Smooth muscle cell (in vitro differentiated cells): ENCODE results near the gene ITPA. TPM values are rescaled to one million over a fixed set of nuclear protein-coding genes. Genes with fewer than 3 reads are reported as not detected.

ENCODE experiments used
- DNase-seq: peaks from one replicate; lab custom pipeline; 2025; ENCODE audit not compliant: unreplicated experiment; lab: John Stamatoyannopoulos, UW
- H2AFZ ChIP-seq: fragments of 200-600 bp; sonication (generic); 2 replicates; pipeline ENCODE4 v1.6.0; 2016; ENCODE audit warnings: antibody characterized with exemption, low read depth, mild to moderate bottlenecking
- H3F3A ChIP-seq: fragments of 200-600 bp; sonication (generic); 2 replicates; pipeline ENCODE4 v1.6.0; 2017; ENCODE audit warnings: antibody characterized with exemption, low read depth
- H3K27ac ChIP-seq: fragments of 200-600 bp; sonication (generic); 2 replicates; pipeline ENCODE4 v1.5.1; 2016; ENCODE audit warnings: low read depth, mild to moderate bottlenecking
- H3K27me3 ChIP-seq: fragments of 200-600 bp; sonication (generic); 2 replicates; pipeline ENCODE4 v1.6.1; 2016; ENCODE audit warnings: low read depth, mild to moderate bottlenecking
- H3K36me3 ChIP-seq: fragments of 200-600 bp; sonication (generic); 2 replicates; pipeline ENCODE4 v1.5.1; 2016; ENCODE audit warnings: low read depth
- H3K4me1 ChIP-seq: fragments of 200-600 bp; sonication (generic); 2 replicates; pipeline ENCODE4 v1.5.1; 2016; ENCODE audit warnings: low read depth
- H3K4me2 ChIP-seq: fragments of 200-600 bp; sonication (generic); 2 replicates; pipeline ENCODE4 v1.6.0; 2016; ENCODE audit warnings: mild to moderate bottlenecking
- H3K4me3 ChIP-seq: fragments of 200-600 bp; sonication (generic); 2 replicates; pipeline ENCODE4 v1.5.1; 2016; ENCODE audit warnings: mild to moderate bottlenecking
- H3K79me2 ChIP-seq: fragments of 200-600 bp; sonication (generic); 2 replicates; pipeline ENCODE4 v1.6.0; 2016; ENCODE audit warnings: low read depth, mild to moderate bottlenecking
- H3K9ac ChIP-seq: fragments of 200-600 bp; sonication (generic); 2 replicates; pipeline ENCODE4 v1.6.0; 2016; ENCODE audit warnings: low read depth
- H3K9me3 ChIP-seq: fragments of 200-600 bp; sonication (generic); replicated peaks from 2 replicates; pipeline ENCODE4 v1.5.1; 2016; ENCODE audit warnings: low read depth
- H4K20me1 ChIP-seq: fragments of 200-600 bp; sonication (generic); 2 replicates; pipeline ENCODE4 v1.6.0; 2016; ENCODE audit warnings: low read depth
- WGBS: methylation state at CpG from one replicate; pipeline ENCODE4 v1.1.7; 2016; ENCODE audit warnings: low lambda C conversion rate; 5-methylcytosine and 5-hydroxymethylcytosine counted together
- polyA plus RNA-seq: library from polyadenylated mRNA; unstranded; fragments of >200 nt; fragmentation: Nextera tagmentation; extraction: Ambion mirVana; gene quantifications from 2 replicates; pipeline ENCODE4 v1.2.1, GENCODE V29; 2016
- total RNA-seq: library from RNA; depleted of rRNA; stranded (reverse); fragments of >200 nt; gene quantifications from 2 replicates; pipeline ENCODE4 v1.2.3, GENCODE V29; 2014
- TF ChIP-seq, protein P1 (sequence below): fragments of 200-600 bp; sonication (generic); IDR thresholded peaks from 2 replicates; pipeline ENCODE4 v1.5.1; 2017; ENCODE audit warnings: borderline replicate concordance, mild to moderate bottlenecking, antibody characterized with exemption; ENCODE audit not compliant: insufficient read depth, poor library complexity, severe bottlenecking

The ITPA gene
- total and polyA plus RNA-seq, 2 experiments from 2014 or later, result 20.4 to 51.6 TPM

DNA sequence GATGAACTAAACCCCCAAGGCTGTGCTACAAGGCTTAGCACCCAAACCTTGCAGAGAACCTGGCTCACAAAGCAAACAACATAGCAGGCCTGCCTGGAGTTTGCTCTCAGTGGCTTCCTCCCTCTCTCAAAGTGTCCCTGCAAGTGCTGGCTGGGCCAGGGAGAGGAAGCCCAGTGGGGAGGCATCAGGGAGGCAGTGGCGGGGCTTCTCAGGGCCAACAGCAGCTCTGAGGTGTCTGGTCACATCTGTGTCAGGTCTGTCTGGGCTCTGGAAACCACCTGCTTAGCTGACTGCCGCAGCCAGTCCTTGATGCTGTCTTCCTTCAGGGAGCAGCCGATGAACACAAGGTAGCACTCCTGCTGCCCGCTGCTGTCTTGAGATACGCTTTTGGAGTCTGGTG lies 46.4 kb downstream of the ITPA start:
- H3K4me3 ChIP-seq, result no peak overlapping the region
- H3K79me2 ChIP-seq, result no peaks in the 10 kb centered on the region
- H3K9ac ChIP-seq, result no peak overlapping the region
- no peaks in the 10 kb centered on the region for H3K4me1 ChIP-seq
- H2AFZ ChIP-seq, result no peak overlapping the region
- WGBS, result 97% methylated on average over 5 of the region's 5 CpGs
- H3K4me2 ChIP-seq, result no peak overlapping the region
- TF ChIP-seq, protein P1, sequence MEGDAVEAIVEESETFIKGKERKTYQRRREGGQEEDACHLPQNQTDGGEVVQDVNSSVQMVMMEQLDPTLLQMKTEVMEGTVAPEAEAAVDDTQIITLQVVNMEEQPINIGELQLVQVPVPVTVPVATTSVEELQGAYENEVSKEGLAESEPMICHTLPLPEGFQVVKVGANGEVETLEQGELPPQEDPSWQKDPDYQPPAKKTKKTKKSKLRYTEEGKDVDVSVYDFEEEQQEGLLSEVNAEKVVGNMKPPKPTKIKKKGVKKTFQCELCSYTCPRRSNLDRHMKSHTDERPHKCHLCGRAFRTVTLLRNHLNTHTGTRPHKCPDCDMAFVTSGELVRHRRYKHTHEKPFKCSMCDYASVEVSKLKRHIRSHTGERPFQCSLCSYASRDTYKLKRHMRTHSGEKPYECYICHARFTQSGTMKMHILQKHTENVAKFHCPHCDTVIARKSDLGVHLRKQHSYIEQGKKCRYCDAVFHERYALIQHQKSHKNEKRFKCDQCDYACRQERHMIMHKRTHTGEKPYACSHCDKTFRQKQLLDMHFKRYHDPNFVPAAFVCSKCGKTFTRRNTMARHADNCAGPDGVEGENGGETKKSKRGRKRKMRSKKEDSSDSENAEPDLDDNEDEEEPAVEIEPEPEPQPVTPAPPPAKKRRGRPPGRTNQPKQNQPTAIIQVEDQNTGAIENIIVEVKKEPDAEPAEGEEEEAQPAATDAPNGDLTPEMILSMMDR, result no peak
- no peaks in the 10 kb centered on the region for H4K20me1 ChIP-seq
- H3K36me3 ChIP-seq, result no peaks in the 10 kb centered on the region
- no peak overlapping the region for H3K27ac ChIP-seq
- peaks cover under 1% of the 10 kb centered on the region for H3K27me3 ChIP-seq
- H3F3A ChIP-seq, result no peaks in the 10 kb centered on the region
- no peaks in the 10 kb centered on the region for H3K9me3 ChIP-seq
- DNase-seq, result no peak

DNA sequence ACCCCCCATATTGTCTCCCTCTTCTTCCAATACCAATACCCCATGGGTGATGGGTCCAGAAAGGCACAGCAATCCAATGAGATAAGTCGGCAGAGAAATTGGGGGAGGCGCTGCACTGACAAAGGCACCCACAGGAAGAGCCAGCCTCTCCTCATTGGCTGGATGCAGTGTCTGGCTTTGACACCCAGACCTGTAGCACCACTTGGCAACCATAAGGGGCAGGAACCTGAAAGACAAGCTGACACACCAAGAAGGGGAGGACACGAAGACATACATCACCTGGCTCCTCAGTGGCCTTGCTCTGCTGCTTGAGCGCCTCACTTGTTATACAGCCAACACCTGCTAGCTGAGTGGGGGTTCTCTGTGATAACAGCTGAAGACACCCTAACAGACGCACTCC lies 49.1 kb downstream of the ITPA start:
- Histone ChIP-seq H3K9ac (no peak overlapping the region), H3K4me1 (no peaks in the 10 kb centered on the region), H3F3A (no peaks in the 10 kb centered on the region), H3K4me3 (no peak overlapping the region), H3K36me3 (peaks cover 5% of the 10 kb centered on the region), H3K79me2 (no peaks in the 10 kb centered on the region), H3K9me3 (no peaks in the 10 kb centered on the region), H2AFZ (no peak overlapping the region), H4K20me1 (no peaks in the 10 kb centered on the region), H3K27me3 (no peaks in the 10 kb centered on the region), H3K4me2 (no peak overlapping the region), H3K27ac (no peak overlapping the region)
- no peak for DNase-seq
- TF ChIP-seq, protein P1, result no peak
- 97% methylated on average over 5 of the region's 5 CpGs for WGBS

DNA sequence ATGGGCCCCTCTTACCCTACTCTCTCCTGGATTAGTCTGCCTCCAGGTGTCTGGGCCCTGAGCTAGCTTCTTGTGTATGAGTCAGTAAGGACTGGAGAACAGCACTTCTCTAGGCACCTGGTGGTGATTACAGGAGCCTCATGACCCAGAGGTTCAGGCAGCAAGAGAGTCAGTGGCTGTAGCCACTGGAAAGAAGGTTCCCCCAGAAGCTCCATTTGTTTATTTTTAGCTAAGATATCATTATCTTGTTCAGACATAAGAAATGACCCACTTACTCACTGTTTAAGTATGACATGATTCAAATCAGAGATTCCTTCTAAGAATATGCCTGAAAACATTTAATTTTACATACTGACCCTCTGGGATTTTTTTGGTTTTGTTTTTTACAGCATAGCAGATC lies 53.3 kb downstream of the ITPA start:
- Histone ChIP-seq H3K9ac (no peak overlapping the region), H3K27me3 (no peaks in the 10 kb centered on the region), H3F3A (no peaks in the 10 kb centered on the region), H3K27ac (no peak overlapping the region), H3K4me3 (no peak overlapping the region), H3K4me2 (no peak overlapping the region), H4K20me1 (no peaks in the 10 kb centered on the region), H3K79me2 (no peaks in the 10 kb centered on the region), H3K4me1 (no peaks in the 10 kb centered on the region), H2AFZ (no peak overlapping the region), H3K9me3 (no peaks in the 10 kb centered on the region), H3K36me3 (peaks cover 7% of the 10 kb centered on the region)
- TF ChIP-seq, protein P1, result no peak
- no peak for DNase-seq

DNA sequence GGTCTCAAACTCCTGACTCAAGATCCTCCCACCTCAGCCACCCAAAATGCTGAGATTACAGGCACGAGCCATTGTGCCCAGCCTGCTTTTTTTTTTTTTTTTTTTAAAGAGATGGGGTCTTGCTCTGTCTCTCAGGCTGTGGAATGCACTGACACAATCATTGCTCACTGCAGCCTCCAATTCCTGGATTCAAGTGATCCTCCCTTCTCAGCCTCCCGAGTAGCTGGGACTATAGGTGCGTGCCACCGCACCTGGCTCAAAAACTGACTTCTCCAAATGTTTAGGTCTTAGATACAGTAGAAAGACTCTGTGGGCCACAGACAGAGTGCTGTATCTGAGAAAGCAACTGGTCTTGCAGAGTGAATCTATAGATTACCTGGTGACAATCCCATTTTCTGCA lies 60.8 kb downstream of the ITPA start:
- Histone ChIP-seq H3K27ac (no peak overlapping the region), H3K9ac (no peak overlapping the region), H3K9me3 (no peaks in the 10 kb centered on the region), H3K27me3 (no peaks in the 10 kb centered on the region), H3F3A (no peaks in the 10 kb centered on the region), H3K4me2 (no peak overlapping the region), H3K4me3 (no peak overlapping the region), H3K36me3 (peaks cover 4% of the 10 kb centered on the region), H2AFZ (no peak overlapping the region), H3K79me2 (no peaks in the 10 kb centered on the region), H4K20me1 (no peaks in the 10 kb centered on the region), H3K4me1 (no peaks in the 10 kb centered on the region)
- 94% methylated on average over 4 of the region's 4 CpGs for WGBS
- no peak for DNase-seq
- TF ChIP-seq, protein P1, result no peak
